Neutrophil (primary cell): Measurements from ENCODE around the gene NME5.

ENCODE experiments used
- H3K27ac ChIP-seq: fragments of 200-600 bp; sonication (generic); 2 replicates; pipeline ENCODE4 v1.5.1; 2016; ENCODE audit warnings: mild to moderate bottlenecking, moderate library complexity
- H3K27me3 ChIP-seq: fragments of 200-600 bp; sonication (generic); 2 replicates; pipeline ENCODE4 v1.6.0; 2016; ENCODE audit warnings: mild to moderate bottlenecking
- H3K36me3 ChIP-seq: fragments of 200-600 bp; sonication (generic); 2 replicates; pipeline ENCODE4 v1.5.1; 2017
- H3K4me1 ChIP-seq, 2 experiments: fragments of 200-600 bp in 1 of 2; sonication (generic) in 1 of 2; 1 replicate in 1 of 2; 2 replicates in 1 of 2; pipeline versions ENCODE4 v1.5.1 to v1.6.1; 2013 to 2016; ENCODE audit warnings: low read depth in 1 of 2, low read length in 1 of 2, mild to moderate bottlenecking in 1 of 2, moderate library complexity in 1 of 2; ENCODE audit not compliant: control insufficient read depth in 1 of 2, insufficient read depth in 1 of 2
- H3K4me3 ChIP-seq, 2 experiments: fragments of 200-600 bp in 1 of 2; sonication (generic) in 1 of 2; 1 replicate in 1 of 2; 2 replicates in 1 of 2; pipeline ENCODE4 v1.5.1; 2013 to 2016; ENCODE audit warnings: low read depth in 1 of 2, low read length in 1 of 2, mild to moderate bottlenecking in 1 of 2, moderate library complexity in 1 of 2
- H3K9me3 ChIP-seq: fragments of 200-600 bp; sonication (generic); 2 replicates; pipeline ENCODE4 v1.5.1; 2016
- CTCF ChIP-seq: fragments of 200-600 bp; sonication (generic); IDR thresholded peaks from 2 replicates; pipeline ENCODE4 v1.5.1; 2016; ENCODE audit warnings: antibody characterized with exemption

Gene NME5

GRCh38 chr5:138180183-138180782 is 41.1 kb upstream of the NME5 start:
- no peaks in the 10 kb centered on the region for H3K27me3 ChIP-seq
- H3K27ac ChIP-seq: no peak overlapping the region
- H3K4me1 ChIP-seq: peaks cover 36 to 43% of the 10 kb centered on the region in 2 experiments
- H3K36me3 ChIP-seq: peaks cover 17% of the 10 kb centered on the region
- H3K9me3 ChIP-seq: no peaks in the 10 kb centered on the region
- H3K4me3 ChIP-seq: no peak overlapping the region
- TF ChIP-seq CTCF: no peak

GRCh38 chr5:138179277-138179857 is 40.1 kb upstream of the NME5 start:
- peak overlapping the region; percentile 91 for H3K27ac ChIP-seq

GRCh38 chr5:138178516-138179276 is 39.5 kb upstream of the NME5 start, which contains the start of the genes BRD8 and KIF20A:
BRD8 (minus strand) TSS chr5:138178630; CDS start chr5:138178614, 16 bp downstream.
KIF20A (plus strand) TSS chr5:138179112; CDS start chr5:138179681, 569 bp downstream.
- H3K27ac ChIP-seq: peak within 1 kb of the TSS; percentile 91
- H3K27me3 ChIP-seq: no peaks in the 10 kb centered on the region
- H3K4me3 ChIP-seq: peak within 1 kb of the TSS; percentile 77 to 86
- peaks cover 21% of the 10 kb centered on the region for H3K36me3 ChIP-seq
- no peak for TF ChIP-seq CTCF
- H3K9me3 ChIP-seq: no peaks in the 10 kb centered on the region
- H3K4me1 ChIP-seq: peaks cover 27 to 35% of the 10 kb centered on the region in 2 experiments

More at GRCh38 chr5:138179277-138179857, 40.1 kb upstream of the NME5 start:
- no peak for TF ChIP-seq CTCF
- H3K27me3 ChIP-seq: no peaks in the 10 kb centered on the region
- H3K4me1 ChIP-seq: peaks cover 27 to 34% of the 10 kb centered on the region in 2 experiments
- peaks cover 21% of the 10 kb centered on the region for H3K36me3 ChIP-seq
- H3K4me3 ChIP-seq: peak overlapping the region; percentile 77 to 86
- no peaks in the 10 kb centered on the region for H3K9me3 ChIP-seq

- Histone ChIP-seq H3K9me3 (no peaks in the 10 kb centered on the region), H3K4me3 (peak overlapping the region; percentile 77 to 86), H3K27me3 (no peaks in the 10 kb centered on the region), H3K4me1 (peaks cover 33 to 39% of the 10 kb centered on the region in 2 experiments), H3K27ac (peak overlapping the region; percentile 91), H3K36me3 (peaks cover 15% of the 10 kb centered on the region)
- no peak for TF ChIP-seq CTCF
These were observed 38.8 kb upstream of the NME5 start for GRCh38 chr5:138177941-138178515.

- H3K9me3 ChIP-seq: no peaks in the 10 kb centered on the region
- H3K4me1 ChIP-seq: peaks cover 8 to 9% of the 10 kb centered on the region in 2 experiments
- no peak overlapping the region for H3K27ac ChIP-seq
- TF ChIP-seq CTCF: no peak
- peaks cover 78% of the 10 kb centered on the region for H3K36me3 ChIP-seq
- H3K4me3 ChIP-seq: no peak overlapping the region
- no peaks in the 10 kb centered on the region for H3K27me3 ChIP-seq
These were observed 31.1 kb upstream of the NME5 start for GRCh38 chr5:138170299-138170698.
